GM23248 (cell line): Measurements from ENCODE around the gene CD300LF. TPM values are rescaled to one million over a fixed set of nuclear protein-coding genes. Genes with fewer than 3 reads are reported as not detected.

Source experiments
- DNase-seq: peaks from one replicate; pipeline ENCODE4 v3.0.0-alpha.2; 2015
- H2AFZ ChIP-seq: fragments of 200-600 bp; sonication (generic); 2 replicates; pipeline ENCODE4 v1.6.1; 2016; ENCODE audit warnings: antibody characterized with exemption
- H3F3A ChIP-seq: fragments of 200-600 bp; sonication (generic); 2 replicates; pipeline ENCODE4 v1.6.1; 2016; ENCODE audit warnings: mild to moderate bottlenecking, antibody characterized with exemption, mixed run types; ENCODE audit not compliant: insufficient read depth
- H3K27ac ChIP-seq: fragments of 200-600 bp; sonication (generic); 2 replicates; pipeline ENCODE4 v1.5.1; 2016; ENCODE audit warnings: mild to moderate bottlenecking
- H3K27me3 ChIP-seq: fragments of 200-600 bp; sonication (generic); replicated peaks from 2 replicates; pipeline ENCODE4 v1.6.1; 2016; ENCODE audit warnings: mild to moderate bottlenecking; ENCODE audit not compliant: insufficient read depth
- H3K36me3 ChIP-seq: fragments of 200-600 bp; sonication (generic); 2 replicates; pipeline ENCODE4 v1.6.1; 2016; ENCODE audit warnings: low read depth, mild to moderate bottlenecking
- H3K4me1 ChIP-seq: fragments of 200-600 bp; sonication (generic); 2 replicates; pipeline ENCODE4 v1.6.1; 2016; ENCODE audit warnings: mild to moderate bottlenecking; ENCODE audit not compliant: insufficient read depth
- H3K4me2 ChIP-seq: fragments of 200-600 bp; sonication (generic); one replicate; pipeline ENCODE4 v1.6.1; 2016; ENCODE audit warnings: mild to moderate bottlenecking; ENCODE audit not compliant: unreplicated experiment
- H3K4me3 ChIP-seq: fragments of 200-600 bp; sonication (generic); 2 replicates; pipeline ENCODE4 v1.5.1; 2016; ENCODE audit warnings: mild to moderate bottlenecking
- H3K79me2 ChIP-seq: fragments of 200-600 bp; sonication (generic); 2 replicates; pipeline ENCODE4 v1.6.1; 2016; ENCODE audit warnings: mild to moderate bottlenecking; ENCODE audit not compliant: insufficient read depth
- H3K9ac ChIP-seq: fragments of 200-600 bp; sonication (generic); 2 replicates; pipeline ENCODE4 v1.6.1; 2016; ENCODE audit warnings: mild to moderate bottlenecking
- H3K9me2 ChIP-seq: fragments of 200-600 bp; sonication (generic); 2 replicates; pipeline ENCODE4 v1.6.1; 2016; ENCODE audit warnings: mixed run types, mild to moderate bottlenecking, moderate library complexity; ENCODE audit not compliant: insufficient read depth
- H3K9me3 ChIP-seq: fragments of 200-600 bp; sonication (generic); one replicate; pipeline ENCODE4 v1.6.1; 2017; ENCODE audit warnings: low read depth
- H4K20me1 ChIP-seq: fragments of 200-600 bp; sonication (generic); 2 replicates; pipeline ENCODE4 v1.6.0; 2016; ENCODE audit not compliant: insufficient read depth
- EZH2 ChIP-seq: fragments of 200-600 bp; sonication (generic); IDR thresholded peaks from 2 replicates; pipeline ENCODE4 v1.6.1; 2018; ENCODE audit warnings: antibody characterized with exemption, mild to moderate bottlenecking; ENCODE audit not compliant: insufficient read depth, poor library complexity, severe bottlenecking
- EZH2phosphoT487 ChIP-seq: fragments of 200-600 bp; sonication (generic); IDR thresholded peaks from 2 replicates; pipeline ENCODE4 v1.6.1; 2018; ENCODE audit warnings: antibody characterized with exemption, moderate library complexity, mild to moderate bottlenecking, low read depth; ENCODE audit not compliant: insufficient read depth
- WGBS, 2 experiments: methylation state at CpG; one replicate each; pipeline ENCODE4 v1.1.6; 2015 to 2017; ENCODE audit warnings: low lambda C conversion rate in 2 of 2, low coverage in 1 of 2; ENCODE audit errors: missing lambda C conversion rate in 2 of 2; 5-methylcytosine and 5-hydroxymethylcytosine counted together
- in situ Hi-C: fragments of 300-500 bp; cut with MboI; formaldehyde crosslinking; loops from 2 replicates; pipeline ENCODE4 v1.15.0; 2020
- polyA plus RNA-seq: library from polyadenylated mRNA; unstranded; fragments of >200 nt; fragmentation: Nextera tagmentation; extraction: Ambion mirVana; gene quantifications from 2 replicates; pipeline ENCODE4 v1.2.1, GENCODE V29; 2016
- total RNA-seq: library from RNA; depleted of rRNA; stranded (reverse); fragments of >200 nt; shearing (Covaris generic); gene quantifications from 2 replicates; pipeline ENCODE4 v1.2.3, GENCODE V29; 2014

The CD300LF gene
- total and polyA plus RNA-seq, 2 experiments from 2014 or later = not detected

GRCh38 chr17:74728702-74729075 is 16.0 kb upstream of the CD300LF start:
- Histone ChIP-seq H4K20me1 (no peaks in the 10 kb centered on the region), H3K9me3 (no peaks in the 10 kb centered on the region), H3F3A (0 out of 2 replicates have a peak, but pooled peaks cover 9% of the 10 kb centered on the region), H3K4me3 (no peak overlapping the region), H3K4me2 (no peak overlapping the region), H3K4me1 (no peaks in the 10 kb centered on the region), H2AFZ (no peak overlapping the region), H3K9me2 (no peaks in the 10 kb centered on the region), H3K9ac (no peak overlapping the region), H3K27ac (no peak overlapping the region), H3K27me3 (peaks cover 11% of the 10 kb centered on the region; the same call in 1 of the 2 replicates), H3K79me2 (no peaks in the 10 kb centered on the region), H3K36me3 (no peaks in the 10 kb centered on the region)
- no peak for DNase-seq
- 58 to 68% methylated on average over 3 of the region's 3 CpGs for WGBS, 2 experiments
- in situ Hi-C loops = no loop called here
- TF ChIP-seq EZH2 = no peak

DNA sequence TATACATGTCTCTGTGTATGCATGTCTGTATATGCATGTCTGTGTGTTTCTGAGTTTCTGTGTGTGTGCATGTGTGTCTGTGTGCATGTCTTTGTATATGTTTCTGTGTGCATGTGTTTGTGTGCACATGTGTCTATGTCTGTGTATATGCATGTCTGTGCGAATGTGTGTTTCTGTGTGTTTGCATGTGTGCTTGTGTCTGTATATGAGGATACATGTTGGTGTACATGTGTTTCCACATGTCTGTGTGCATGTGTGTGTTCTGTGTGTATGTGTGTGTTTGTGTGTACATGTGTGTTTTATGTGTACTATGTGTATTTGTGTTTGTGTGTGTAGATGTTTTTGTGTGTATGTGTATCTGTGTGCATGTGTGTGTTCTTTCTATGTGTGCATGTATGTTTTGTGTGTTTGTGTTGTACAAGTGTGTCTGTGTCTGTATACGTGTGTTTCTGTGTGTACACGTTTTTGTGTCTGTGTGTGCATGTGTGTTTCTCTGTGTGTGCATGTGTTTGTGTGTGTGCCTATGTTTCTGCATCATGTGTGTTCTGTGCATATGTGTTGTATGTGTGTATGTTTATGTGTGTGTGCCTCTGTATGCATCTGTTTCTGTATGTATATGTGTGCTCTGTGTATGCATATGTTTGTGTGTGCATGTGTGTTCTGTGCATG is 15.4 kb upstream of the CD300LF start:
- Histone ChIP-seq H3K79me2 (no peaks in the 10 kb centered on the region), H3K9me3 (no peaks in the 10 kb centered on the region), H3F3A (0 out of 2 replicates have a peak, but pooled peaks cover 9% of the 10 kb centered on the region), H3K36me3 (no peaks in the 10 kb centered on the region), H3K27ac (no peak overlapping the region), H3K4me1 (no peaks in the 10 kb centered on the region), H2AFZ (no peak overlapping the region), H4K20me1 (no peaks in the 10 kb centered on the region), H3K9ac (no peak overlapping the region), H3K27me3 (peaks cover 10% of the 10 kb centered on the region; the same call in 1 of the 2 replicates), H3K4me3 (no peak overlapping the region), H3K9me2 (no peaks in the 10 kb centered on the region), H3K4me2 (no peak overlapping the region)
- no peak for DNase-seq
- TF ChIP-seq EZH2phosphoT487 (no peak), EZH2 (no peak)
- in situ Hi-C loops = no loop called here
- 77 to 81% methylated on average over 3 of the region's 3 CpGs for WGBS, 2 experiments

- no peaks in the 10 kb centered on the region for H3K4me1 ChIP-seq
- H3K79me2 ChIP-seq = no peaks in the 10 kb centered on the region
- no peak for DNase-seq
- in situ Hi-C loops = no loop called here
- no peak overlapping the region for H3K4me3 ChIP-seq
- no peaks in the 10 kb centered on the region for H3K9me2 ChIP-seq
- TF ChIP-seq EZH2phosphoT487 (no peak), EZH2 (no peak)
- H3K27me3 ChIP-seq = peaks cover 10% of the 10 kb centered on the region; the same call in 1 of the 2 replicates
- no peak overlapping the region for H3K9ac ChIP-seq
- no peaks in the 10 kb centered on the region for H3K36me3 ChIP-seq
- H3F3A ChIP-seq = 0 out of 2 replicates have a peak, but pooled peaks cover 9% of the 10 kb centered on the region
- H4K20me1 ChIP-seq = no peaks in the 10 kb centered on the region
- H2AFZ ChIP-seq = no peak overlapping the region
- H3K4me2 ChIP-seq = no peak overlapping the region
- 29 to 34% methylated on average over 3 of the region's 3 CpGs for WGBS, 2 experiments
- H3K9me3 ChIP-seq = no peaks in the 10 kb centered on the region
- no peak overlapping the region for H3K27ac ChIP-seq
Observed at GRCh38 chr17:74725111-74725510, 12.4 kb upstream of the CD300LF start.

DNA sequence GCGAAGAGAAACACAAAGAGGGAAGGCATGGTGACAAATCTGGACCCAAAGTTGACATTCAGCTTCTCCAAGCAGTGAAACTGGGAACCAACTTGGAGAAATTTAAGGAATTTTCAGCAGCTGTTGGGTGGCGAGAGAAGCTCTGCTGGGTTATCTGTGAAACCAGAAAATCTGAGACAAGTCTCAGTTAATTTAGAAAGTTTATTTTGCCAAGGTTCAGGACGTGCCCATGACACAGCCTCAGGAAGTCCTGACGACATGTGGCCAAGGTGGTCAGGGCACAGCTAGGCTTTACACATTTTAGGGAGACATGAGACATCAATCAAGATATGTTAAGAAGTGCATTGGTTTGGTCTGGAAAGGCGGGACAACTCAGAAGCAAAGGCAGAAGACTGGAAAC is 11.2 kb upstream of the CD300LF start:
- no peak overlapping the region for H3K4me3 ChIP-seq
- H3K4me1 ChIP-seq = no peaks in the 10 kb centered on the region
- H4K20me1 ChIP-seq = no peaks in the 10 kb centered on the region
- H3K9me3 ChIP-seq = no peaks in the 10 kb centered on the region
- no peak for TF ChIP-seq EZH2phosphoT487
- TF ChIP-seq EZH2 = no peak
- in situ Hi-C loops = no loop called here
- H3K9me2 ChIP-seq = no peaks in the 10 kb centered on the region
- H3F3A ChIP-seq = 0 out of 2 replicates have a peak, but pooled peaks cover 9% of the 10 kb centered on the region
- H3K27ac ChIP-seq = no peak overlapping the region
- no peaks in the 10 kb centered on the region for H3K79me2 ChIP-seq
- 29 to 39% methylated on average over 5 of the region's 5 CpGs for WGBS, 2 experiments
- H3K36me3 ChIP-seq = no peaks in the 10 kb centered on the region
- no peak overlapping the region for H2AFZ ChIP-seq
- H3K9ac ChIP-seq = no peak overlapping the region
- H3K4me2 ChIP-seq = no peak overlapping the region
- DNase-seq = no peak
- peaks cover 22% of the 10 kb centered on the region; the same call in 1 of the 2 replicates for H3K27me3 ChIP-seq
